PFSK-1 (cell line): Measurements from ENCODE around the gene CACUL1.

Experiments used
- FOXP2 ChIP-seq: optimal IDR thresholded peaks from 2 replicates; pipeline ENCODE3; 2011; ENCODE audit warnings: borderline replicate concordance, control low read depth, inconsistent platforms; ENCODE audit not compliant: insufficient read depth; ENCODE audit errors: extremely low read length, extremely low read depth
- POLR2AphosphoS5 ChIP-seq: IDR thresholded peaks from 2 replicates; pipeline ENCODE4 v1.6.1; 2012; ENCODE audit warnings: low read depth, mild to moderate bottlenecking, control low read depth, low read length, moderate library complexity
- REST ChIP-seq, 2 experiments: IDR thresholded peaks; 2 replicates each; pipeline versions ENCODE4 v1.6.1 to v1.8.0; 2011 to 2012; ENCODE audit warnings: low read depth in 2 of 2, low read length in 2 of 2, control low read depth in 1 of 2, inconsistent platforms in 1 of 2, mild to moderate bottlenecking in 1 of 2, moderate library complexity in 1 of 2; ENCODE audit not compliant: insufficient read depth in 1 of 2
- SIN3A ChIP-seq: IDR thresholded peaks from 2 replicates; pipeline ENCODE4 v1.6.1; 2012; ENCODE audit warnings: mild to moderate bottlenecking, low read length, moderate library complexity, borderline replicate concordance; ENCODE audit not compliant: insufficient read depth
- TAF1 ChIP-seq: IDR thresholded peaks from 2 replicates; pipeline ENCODE4 v1.6.1; 2012; ENCODE audit warnings: low read length, control low read depth, borderline replicate concordance; ENCODE audit not compliant: insufficient read depth

GRCh38 chr10:118708571-118708970 lies 46.2 kb downstream of the CACUL1 start:
- TF ChIP-seq SIN3A (no peak), TAF1 (no peak), POLR2AphosphoS5 (no peak), REST (IDR thresholded peaks at IDR 0.05; ENCODE audit: insufficient read depth in 1 of 2, low read depth in 2 of 2, low read length in 2 of 2) (no peak), FOXP2 (no peak)
